ENCODE measurements around the gene CCDC50. TPM values are rescaled to one million over a fixed set of nuclear protein-coding genes. Genes with fewer than 3 reads are reported as not detected.

Gene CCDC50
- total RNA-seq, 2 experiments from 2014 or later, result 11.8 to 21.3 TPM

DNA sequence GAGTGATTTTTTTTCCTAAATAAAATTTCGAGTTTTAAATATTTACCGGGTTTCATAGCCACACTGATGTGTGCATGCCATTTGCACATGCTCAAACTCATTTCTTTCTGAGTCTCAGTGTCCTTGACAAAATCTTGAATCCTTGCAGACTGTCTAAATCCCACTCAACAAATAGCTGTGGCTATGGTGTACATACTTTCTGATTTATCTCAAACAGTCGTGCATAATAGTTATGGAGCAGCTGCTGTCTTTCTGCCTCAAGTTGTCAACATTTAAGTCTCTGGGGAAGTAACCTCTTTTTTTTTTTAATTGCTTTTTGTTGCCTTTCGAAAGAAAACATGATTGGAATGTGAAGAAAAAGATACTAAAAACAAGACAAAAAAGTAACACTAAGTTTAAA is 53.9 kb downstream of the CCDC50 start:
- Mint-ChIP-seq H3K9me3 (ENCODE audit: low read depth) (no peaks in the 10 kb centered on the region), H3K36me3 (peaks cover 2% of the 10 kb centered on the region), H3K27ac (no peak overlapping the region), H3K4me3 (no peak overlapping the region), H3K4me1 (no peaks in the 10 kb centered on the region), H3K27me3 (no peaks in the 10 kb centered on the region)
- CTCF ChIA-PET, result no interaction called here
- no peak for DNase-seq
- no peak for ATAC-seq

DNA sequence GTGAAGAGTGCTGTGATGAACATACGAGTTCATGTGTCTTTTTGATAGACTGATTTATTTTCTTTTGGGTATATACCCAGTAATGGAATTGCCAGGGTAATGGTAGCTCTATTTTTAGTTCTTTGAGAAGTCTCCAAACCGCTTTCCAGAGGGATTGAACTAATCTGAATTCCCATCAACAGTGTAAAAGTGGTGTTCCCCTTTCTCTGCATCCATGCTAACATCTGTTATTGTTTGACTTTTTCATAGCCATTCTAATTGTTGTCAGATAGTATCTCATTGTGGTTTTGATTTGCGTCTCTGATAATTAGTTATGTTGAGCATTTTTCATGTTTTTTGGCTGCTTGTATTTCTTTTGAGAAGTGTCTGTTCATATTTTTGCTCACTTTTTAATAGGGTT is 55.9 kb downstream of the CCDC50 start:
- Mint-ChIP-seq H3K27me3 (no peaks in the 10 kb centered on the region), H3K9me3 (ENCODE audit: low read depth) (no peaks in the 10 kb centered on the region), H3K27ac (no peak overlapping the region), H3K4me1 (no peaks in the 10 kb centered on the region), H3K36me3 (peaks cover 2% of the 10 kb centered on the region), H3K4me3 (no peak overlapping the region)
- CTCF ChIA-PET, result no interaction called here
- DNase-seq, result no peak
- no peak for ATAC-seq

DNA sequence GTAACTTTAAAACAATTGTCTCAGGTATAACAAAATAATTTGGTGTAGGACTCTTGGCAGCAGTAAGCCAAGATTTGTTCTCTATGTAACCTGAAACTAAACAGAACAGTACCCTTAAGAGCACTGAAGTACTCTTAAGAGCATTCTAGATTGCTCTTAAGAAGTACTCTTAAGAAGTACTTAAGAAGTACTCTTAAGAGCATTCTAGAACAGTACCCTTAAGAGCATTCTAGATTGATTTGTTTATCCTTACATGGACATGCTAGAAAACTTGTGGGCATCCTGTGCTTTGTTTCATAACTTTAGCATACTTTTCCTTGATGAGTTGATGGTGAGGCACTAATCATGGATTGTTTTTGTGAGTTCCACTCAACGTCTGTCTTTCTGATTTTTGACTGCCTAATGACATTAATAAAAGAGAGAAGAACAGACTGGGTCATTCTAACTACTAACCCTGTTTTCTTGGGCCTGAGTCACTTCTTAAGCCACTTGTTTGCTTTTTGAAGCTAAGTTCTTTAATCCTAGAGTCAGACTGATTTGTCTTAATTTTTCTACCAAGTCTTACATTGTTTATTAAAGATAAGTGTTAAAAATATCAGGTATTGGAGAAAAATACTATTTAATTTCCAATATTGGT is 58.4 kb downstream of the CCDC50 start:
- no peak overlapping the region for H3K27ac Mint-ChIP-seq
- no peaks in the 10 kb centered on the region for H3K27me3 Mint-ChIP-seq
- no peaks in the 10 kb centered on the region for H3K36me3 Mint-ChIP-seq
- H3K4me3 Mint-ChIP-seq, result no peak overlapping the region
- CTCF ChIA-PET, result no interaction called here
- DNase-seq, result no peak
- no peaks in the 10 kb centered on the region for H3K9me3 Mint-ChIP-seq (ENCODE audit: low read depth)
- H3K4me1 Mint-ChIP-seq, result no peaks in the 10 kb centered on the region
- no peak for ATAC-seq

DNA sequence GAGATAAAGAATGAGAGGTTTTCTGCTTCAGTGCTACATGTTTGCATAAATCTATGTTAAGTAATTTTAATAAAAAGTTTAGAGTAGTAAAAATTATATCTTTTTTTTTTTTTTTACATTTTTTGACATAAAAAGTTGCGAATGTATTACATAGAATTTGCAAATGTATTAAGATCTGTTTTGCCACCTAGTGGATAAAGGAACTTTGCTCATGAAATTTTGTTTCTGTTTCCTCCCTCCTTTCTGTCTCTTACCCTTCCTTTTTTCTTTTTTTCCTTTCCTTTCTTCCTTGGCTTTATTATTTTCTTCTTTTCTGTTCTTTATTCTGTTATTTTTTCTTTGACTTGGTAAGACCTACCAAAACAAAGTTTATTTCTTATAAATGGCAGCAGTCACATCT is 59.6 kb downstream of the CCDC50 start:
- Mint-ChIP-seq H3K4me1 (no peaks in the 10 kb centered on the region), H3K4me3 (no peak overlapping the region), H3K36me3 (no peaks in the 10 kb centered on the region), H3K9me3 (ENCODE audit: low read depth) (no peaks in the 10 kb centered on the region), H3K27ac (no peak overlapping the region), H3K27me3 (no peaks in the 10 kb centered on the region)
- ATAC-seq, result no peak
- CTCF ChIA-PET, result no interaction called here
- DNase-seq, result no peak

DNA sequence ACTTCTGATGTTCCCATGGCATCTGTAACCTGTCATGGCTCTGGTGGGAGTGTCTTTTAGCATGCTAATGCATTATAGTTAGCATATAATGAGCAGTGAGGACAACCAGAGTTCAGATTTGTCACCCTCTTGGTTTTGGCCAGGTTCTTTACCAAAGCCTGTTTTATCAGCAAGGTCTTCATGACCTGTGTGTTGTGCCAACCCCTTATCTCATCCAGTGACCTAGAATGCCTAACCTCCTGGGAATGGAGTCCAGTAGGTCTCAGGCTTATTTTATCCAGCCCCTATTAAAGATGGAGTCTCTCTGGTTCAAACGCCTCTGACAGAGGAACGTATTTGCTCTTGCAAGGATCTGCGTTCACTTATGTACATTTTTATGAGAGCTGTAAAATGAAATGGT is 61.4 kb downstream of the CCDC50 start:
- ATAC-seq (no peak), DNase-seq (no peak)
- no peaks in the 10 kb centered on the region for H3K9me3 Mint-ChIP-seq (ENCODE audit: low read depth)
- H3K27ac Mint-ChIP-seq, result no peak overlapping the region
- H3K4me3 Mint-ChIP-seq, result no peak overlapping the region
- H3K36me3 Mint-ChIP-seq, result no peaks in the 10 kb centered on the region
- CTCF ChIA-PET, result no interaction called here
- no peaks in the 10 kb centered on the region for H3K4me1 Mint-ChIP-seq
- H3K27me3 Mint-ChIP-seq, result no peaks in the 10 kb centered on the region

DNA sequence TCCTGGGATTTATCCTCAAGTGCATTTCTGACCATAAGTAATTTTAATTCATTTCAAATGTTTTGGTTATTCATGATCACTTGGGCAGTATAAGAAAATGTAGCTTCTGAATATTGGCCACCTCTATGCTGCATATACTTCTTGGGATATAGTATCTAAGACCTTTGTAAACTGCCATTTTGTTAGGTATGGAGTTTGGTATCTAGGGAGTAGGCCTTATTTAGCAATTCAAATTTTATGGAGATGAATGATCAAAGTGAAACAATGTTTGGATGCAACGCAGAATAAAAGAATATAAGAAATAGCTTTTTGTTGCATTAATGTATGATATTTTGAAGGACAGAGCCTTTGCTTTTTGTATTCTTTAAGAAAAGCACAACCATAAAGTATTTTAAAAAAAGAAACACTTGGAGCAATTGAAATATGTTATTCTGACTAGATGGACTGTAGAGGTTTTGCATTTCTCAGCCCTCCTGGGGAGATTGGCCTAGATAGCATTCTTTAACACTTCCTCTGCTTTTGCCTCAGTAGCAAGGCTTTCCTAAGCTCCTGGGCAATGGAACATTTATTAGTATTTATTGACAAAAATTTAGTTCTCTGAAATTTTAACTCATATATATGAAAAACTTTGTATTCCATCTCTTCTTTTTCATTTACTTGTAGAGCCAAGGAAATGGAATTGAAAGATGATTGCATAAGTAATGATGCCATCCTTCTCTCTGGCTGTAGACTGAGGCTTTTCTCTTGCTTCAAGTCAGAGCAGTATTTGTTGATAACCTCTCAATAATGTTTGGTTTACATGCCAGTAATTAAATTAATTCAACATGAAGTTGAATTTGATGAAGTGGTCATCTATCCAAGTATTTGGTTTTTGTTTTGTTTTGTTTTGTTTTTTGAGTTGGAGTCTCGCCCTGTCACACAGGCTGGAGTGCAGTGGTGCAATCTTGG is 62.9 kb downstream of the CCDC50 start:
- Mint-ChIP-seq H3K4me1 (no peaks in the 10 kb centered on the region), H3K4me3 (no peak overlapping the region), H3K9me3 (ENCODE audit: low read depth) (no peaks in the 10 kb centered on the region), H3K27me3 (no peaks in the 10 kb centered on the region), H3K27ac (no peak overlapping the region), H3K36me3 (no peaks in the 10 kb centered on the region)
- CTCF ChIA-PET, result no interaction called here
- ATAC-seq (no peak), DNase-seq (no peak)

DNA sequence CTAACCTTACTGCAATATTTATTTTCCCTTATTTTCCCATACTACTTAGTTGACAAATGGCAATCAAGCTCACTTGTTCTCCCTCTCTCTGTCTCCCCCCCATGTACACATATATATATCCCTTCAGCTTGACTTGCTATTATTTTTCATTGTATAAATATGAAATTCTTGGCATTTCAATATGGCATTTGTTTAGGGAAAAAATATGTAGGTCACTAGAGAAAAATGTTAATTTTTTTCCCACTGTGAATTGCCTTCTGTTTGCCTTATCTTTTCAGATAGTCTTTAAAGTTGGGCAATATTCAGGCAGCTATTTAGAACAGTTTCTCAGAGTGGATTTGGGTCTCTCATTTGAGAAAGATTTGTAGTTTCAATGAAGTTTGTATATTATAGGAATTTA is 64.0 kb downstream of the CCDC50 start:
- H3K4me3 Mint-ChIP-seq, result no peak overlapping the region
- H3K9me3 Mint-ChIP-seq (ENCODE audit: low read depth), result no peaks in the 10 kb centered on the region
- no peaks in the 10 kb centered on the region for H3K27me3 Mint-ChIP-seq
- no peak for DNase-seq
- no peaks in the 10 kb centered on the region for H3K4me1 Mint-ChIP-seq
- CTCF ChIA-PET, result no interaction called here
- no peak overlapping the region for H3K27ac Mint-ChIP-seq
- ATAC-seq, result no peak
- H3K36me3 Mint-ChIP-seq, result no peaks in the 10 kb centered on the region

DNA sequence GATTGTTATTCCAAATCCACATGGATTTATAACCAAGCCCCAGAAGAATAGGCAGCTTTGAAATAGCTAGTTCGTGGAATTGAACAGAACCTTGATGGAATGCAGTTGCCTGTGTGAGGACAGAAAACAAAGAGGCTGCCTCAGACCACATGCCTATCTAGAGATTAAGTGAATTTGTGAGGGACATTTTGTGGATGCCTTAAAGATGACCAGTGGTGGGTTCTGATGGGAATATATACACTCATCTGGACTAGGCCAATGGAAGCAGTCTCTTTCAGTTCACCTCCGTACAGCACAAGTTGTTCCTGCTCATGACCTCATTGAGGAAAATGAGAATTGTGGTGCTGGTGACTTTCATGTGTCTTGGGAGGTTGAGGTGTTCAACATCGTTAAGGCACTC is 68.6 kb downstream of the CCDC50 start:
- Mint-ChIP-seq H3K36me3 (no peaks in the 10 kb centered on the region), H3K27me3 (no peaks in the 10 kb centered on the region), H3K4me3 (no peak overlapping the region), H3K9me3 (ENCODE audit: low read depth) (no peaks in the 10 kb centered on the region), H3K4me1 (no peaks in the 10 kb centered on the region), H3K27ac (no peak overlapping the region)
- CTCF ChIA-PET, result no interaction called here
- DNase-seq (no peak), ATAC-seq (no peak)

DNA sequence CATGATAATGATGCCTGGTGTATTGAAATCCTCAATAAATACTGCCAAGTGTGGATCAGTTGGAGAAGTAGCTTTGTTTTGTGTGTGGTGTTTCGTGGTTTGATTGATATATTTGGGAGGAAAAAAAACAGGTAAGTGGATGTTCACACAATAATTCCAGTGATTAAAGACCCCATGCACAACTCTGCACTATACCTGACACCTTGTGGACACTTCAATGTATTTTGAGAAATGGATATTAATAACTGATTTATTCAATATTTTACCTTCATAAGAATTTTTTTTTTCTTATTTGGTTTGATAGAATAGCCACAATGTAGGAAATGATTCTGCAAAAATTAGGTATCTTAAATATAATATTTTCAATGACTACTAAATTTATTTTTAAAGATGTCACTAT is 69.4 kb downstream of the CCDC50 start:
- Mint-ChIP-seq H3K27ac (no peak overlapping the region), H3K36me3 (no peaks in the 10 kb centered on the region), H3K4me3 (no peak overlapping the region), H3K4me1 (no peaks in the 10 kb centered on the region), H3K9me3 (ENCODE audit: low read depth) (no peaks in the 10 kb centered on the region), H3K27me3 (no peaks in the 10 kb centered on the region)
- CTCF ChIA-PET, result no interaction called here
- DNase-seq, result no peak
- ATAC-seq, result no peak

DNA sequence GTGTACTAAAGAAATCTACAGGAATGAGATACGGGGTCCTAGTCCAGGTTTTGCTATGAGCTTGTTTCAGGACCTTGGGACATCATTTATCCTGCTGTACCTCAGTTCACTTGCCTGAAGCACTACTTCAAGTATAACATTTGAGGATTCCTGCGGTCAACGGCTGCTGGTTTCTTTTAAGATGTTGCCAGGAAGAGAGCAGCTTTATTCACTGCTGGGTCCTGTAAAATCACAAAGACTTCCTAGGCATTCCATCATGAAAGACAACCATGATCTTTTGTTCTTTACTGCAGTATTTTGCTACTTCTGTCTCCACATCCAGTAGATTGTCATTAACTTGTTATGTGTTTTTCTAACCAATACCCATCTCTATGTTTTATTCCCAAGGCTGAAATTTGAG is 70.7 kb downstream of the CCDC50 start:
- H3K9me3 Mint-ChIP-seq (ENCODE audit: low read depth), result no peaks in the 10 kb centered on the region
- H3K4me1 Mint-ChIP-seq, result no peaks in the 10 kb centered on the region
- no peaks in the 10 kb centered on the region for H3K27me3 Mint-ChIP-seq
- no peaks in the 10 kb centered on the region for H3K36me3 Mint-ChIP-seq
- H3K27ac Mint-ChIP-seq, result no peak overlapping the region
- no peak for DNase-seq
- H3K4me3 Mint-ChIP-seq, result no peak overlapping the region
- CTCF ChIA-PET, result no interaction called here
- no peak for ATAC-seq

DNA sequence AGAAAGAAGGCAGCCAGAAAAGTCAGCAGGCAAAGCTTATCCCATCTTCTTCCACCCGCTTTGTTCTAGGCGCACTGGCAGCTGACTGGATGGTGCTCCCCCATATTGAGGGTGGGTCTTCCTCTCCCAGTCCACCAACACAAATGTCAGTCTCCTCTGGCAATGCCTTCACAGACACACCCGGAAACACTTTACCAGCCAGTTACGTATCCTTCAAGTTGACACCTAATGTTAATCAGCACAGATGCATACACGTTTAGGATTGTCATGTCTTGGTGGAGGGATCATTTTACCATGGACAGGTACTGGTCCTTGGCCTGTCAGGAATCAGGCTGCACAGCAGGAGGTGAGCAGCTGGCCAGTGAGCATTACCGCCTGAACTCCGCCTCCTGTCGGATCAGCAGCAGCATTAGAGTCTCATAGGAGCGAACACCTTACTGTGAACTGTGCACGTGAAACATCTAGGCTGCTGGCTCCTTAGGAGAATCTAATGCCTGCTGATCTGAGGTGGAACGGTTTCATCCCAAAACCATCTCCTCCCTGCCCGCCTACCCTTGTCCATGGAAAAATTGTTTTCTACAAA is 72.7 kb downstream of the CCDC50 start:
- Mint-ChIP-seq H3K9me3 (ENCODE audit: low read depth) (peaks cover 2% of the 10 kb centered on the region), H3K4me3 (no peak overlapping the region), H3K27me3 (no peaks in the 10 kb centered on the region), H3K27ac (no peak overlapping the region), H3K4me1 (no peaks in the 10 kb centered on the region), H3K36me3 (no peaks in the 10 kb centered on the region)
- CTCF ChIA-PET, result no interaction called here
- ATAC-seq (no peak), DNase-seq (no peak)

DNA sequence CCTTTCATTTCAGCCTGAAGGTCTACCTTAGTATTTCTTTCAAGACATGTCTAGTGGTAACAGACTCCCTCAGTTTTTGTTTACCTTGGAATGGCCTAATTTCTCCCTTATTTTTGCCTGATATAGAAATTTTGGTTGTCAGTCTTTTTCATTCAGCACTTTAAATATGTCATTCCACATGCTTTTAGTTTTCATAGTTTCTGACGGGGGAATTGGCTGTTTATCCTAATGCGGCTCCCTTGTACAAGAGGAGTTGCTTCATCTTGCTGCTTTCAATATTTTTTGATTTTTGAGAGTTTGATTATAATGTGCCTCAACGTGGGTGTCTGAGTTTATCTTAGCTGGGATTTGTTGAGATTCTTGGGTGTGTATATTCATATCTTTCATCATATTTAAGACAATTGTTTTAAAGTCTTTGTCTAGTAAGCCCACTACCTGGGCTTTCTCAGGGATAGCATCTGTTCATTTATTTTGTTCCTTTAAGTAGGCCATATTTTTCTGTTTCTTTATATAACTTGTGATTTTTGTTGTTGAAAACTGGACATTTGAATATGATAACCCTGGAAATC is 80.7 kb downstream of the CCDC50 start:
- peaks cover 9% of the 10 kb centered on the region for H3K9me3 Mint-ChIP-seq (ENCODE audit: low read depth)
- H3K27ac Mint-ChIP-seq, result no peak overlapping the region
- no peaks in the 10 kb centered on the region for H3K36me3 Mint-ChIP-seq
- no peaks in the 10 kb centered on the region for H3K4me1 Mint-ChIP-seq
- DNase-seq (no peak), ATAC-seq (no peak)
- no peak overlapping the region for H3K4me3 Mint-ChIP-seq
- H3K27me3 Mint-ChIP-seq, result no peaks in the 10 kb centered on the region
- CTCF ChIA-PET, result no interaction called here

DNA sequence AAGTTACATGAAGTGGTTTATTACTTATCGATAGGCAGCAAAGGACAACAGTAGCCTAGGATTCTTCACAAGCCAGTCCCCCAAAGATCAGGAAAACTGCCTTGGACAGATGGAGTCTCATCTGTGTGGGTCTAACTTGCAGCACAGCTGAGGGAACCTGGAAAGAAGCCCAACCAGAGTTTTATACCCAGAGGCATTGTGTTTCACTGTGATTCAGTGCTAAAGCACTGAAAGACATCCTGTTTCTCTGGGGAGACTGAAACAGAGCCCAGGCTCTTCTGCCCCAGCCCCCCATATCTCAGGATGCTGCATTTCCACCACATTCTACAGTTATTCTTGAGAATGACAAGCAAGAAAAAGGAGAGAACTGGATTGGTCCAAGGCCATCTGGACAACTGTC is 83.6 kb downstream of the CCDC50 start:
- Mint-ChIP-seq H3K4me3 (no peak overlapping the region), H3K36me3 (no peaks in the 10 kb centered on the region), H3K27me3 (no peaks in the 10 kb centered on the region), H3K4me1 (no peaks in the 10 kb centered on the region), H3K9me3 (ENCODE audit: low read depth) (peaks cover 7% of the 10 kb centered on the region), H3K27ac (no peak overlapping the region)
- ATAC-seq (no peak), DNase-seq (no peak)
- CTCF ChIA-PET, result no interaction called here

DNA sequence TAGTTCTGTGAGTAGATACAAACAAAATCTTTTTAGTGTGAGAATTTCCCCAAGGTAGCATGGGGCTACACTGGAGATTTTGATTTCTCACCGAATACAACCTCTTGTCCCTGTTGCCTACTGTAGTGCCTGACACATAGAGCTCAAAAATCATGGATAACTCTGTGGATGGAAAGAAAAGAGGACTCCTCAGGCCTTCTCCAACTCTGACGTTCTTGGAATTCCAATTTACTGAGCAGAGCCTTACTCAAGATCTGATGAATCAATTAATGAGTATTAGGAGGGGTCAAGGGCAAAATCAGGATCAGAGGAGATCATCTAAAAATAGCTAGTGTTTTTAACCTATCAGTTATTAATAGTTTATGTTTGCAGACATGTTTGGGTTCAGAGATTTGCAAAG is 85.1 kb downstream of the CCDC50 start:
- ATAC-seq, result no peak
- no peak overlapping the region for H3K27ac Mint-ChIP-seq
- H3K27me3 Mint-ChIP-seq, result no peaks in the 10 kb centered on the region
- CTCF ChIA-PET, result no interaction called here
- H3K4me3 Mint-ChIP-seq, result no peak overlapping the region
- no peaks in the 10 kb centered on the region for H3K4me1 Mint-ChIP-seq
- peaks cover 7% of the 10 kb centered on the region for H3K9me3 Mint-ChIP-seq (ENCODE audit: low read depth)
- H3K36me3 Mint-ChIP-seq, result no peaks in the 10 kb centered on the region
- no peak for DNase-seq
